Spinal cord (tissue), 10 donors: ENCODE measurements around the gene RHCG. TPM values are rescaled to one million over a fixed set of nuclear protein-coding genes. Genes with fewer than 3 reads are reported as not detected.

Experiments
- DNase-seq, 6 donors: peaks; one replicate each; pipeline versions ENCODE4 v3.0.0 to v3.0.0-alpha.2; 2013 to 2015; ENCODE audit warnings: low spot score in 6 of 6, low read depth in 4 of 6
- H3K27ac ChIP-seq: one replicate; pipeline ENCODE4 v1.5.1; 2013; ENCODE audit warnings: low read depth, low read length, control low read depth
- H3K27me3 ChIP-seq: one replicate; pipeline ENCODE4 v1.6.1; 2013; ENCODE audit warnings: low read length; ENCODE audit not compliant: control insufficient read depth, insufficient read depth
- H3K36me3 ChIP-seq: one replicate; pipeline ENCODE4 v1.6.1; 2013; ENCODE audit warnings: low read length; ENCODE audit not compliant: control insufficient read depth, insufficient read depth
- H3K4me1 ChIP-seq: one replicate; pipeline ENCODE4 v1.6.1; 2013; ENCODE audit warnings: low read length; ENCODE audit not compliant: control insufficient read depth, insufficient read depth
- H3K4me3 ChIP-seq: one replicate; pipeline ENCODE4 v1.5.1; 2013; ENCODE audit warnings: low read depth, low read length, control low read depth
- H3K9me3 ChIP-seq: one replicate; pipeline ENCODE4 v1.6.1; 2013; ENCODE audit warnings: low read length; ENCODE audit not compliant: control insufficient read depth, insufficient read depth
- WGBS: methylation state at CpG from one replicate; pipeline ENCODE4 v1.1.5; 2013; ENCODE audit warnings: missing lambda C conversion rate; ENCODE audit not compliant: insufficient coverage; 5-methylcytosine and 5-hydroxymethylcytosine counted together
- polyA plus RNA-seq, 2 donors: library from polyadenylated mRNA; unstranded; fragments of 120-200 nt; gene quantifications; one replicate each; pipeline ENCODE4 v1.2.1, GENCODE V29; 2013; ENCODE audit not compliant: insufficient read length in 2 of 2
- total RNA-seq, 2 donors: library from RNA; depleted of rRNA in 1 of 2; stranded (reverse); fragments of 120-200 nt in 1 of 2; fragments of >200 nt in 1 of 2; gene quantifications; one replicate each; pipeline versions ENCODE4 v1.2.3 to v1.2.4, GENCODE V29; 2013 to 2014
- donor health status: healthy.

RHCG gene
- total and polyA plus RNA-seq, 4 donors = 0.44 to 6.8 (median 1.7) TPM

DNA sequence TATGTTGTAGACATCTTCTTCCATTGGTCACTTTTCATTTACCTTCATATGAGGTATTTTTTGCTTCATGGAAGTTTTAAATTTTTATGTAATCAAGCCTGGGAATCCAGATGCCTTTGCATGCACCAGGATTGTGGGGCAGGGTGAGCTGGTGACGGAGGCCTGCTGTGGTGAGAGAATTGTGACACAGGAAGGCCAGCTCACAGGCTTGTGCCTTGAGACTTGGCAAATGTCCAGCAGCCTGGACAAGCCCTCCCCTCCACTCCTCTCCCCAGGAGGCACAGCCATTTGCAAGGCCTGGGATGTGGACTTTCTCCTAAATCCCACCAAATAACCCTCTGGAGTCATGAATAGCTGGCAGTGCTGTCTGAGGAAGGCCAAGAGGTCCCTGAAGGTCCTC, 67.4 kb downstream of the RHCG start:
- Histone ChIP-seq H3K9me3 (no peaks in the 10 kb centered on the region), H3K4me1 (peaks cover 46% of the 10 kb centered on the region), H3K27me3 (no peaks in the 10 kb centered on the region), H3K27ac (peak overlapping the region; percentile 47), H3K4me3 (no peak overlapping the region), H3K36me3 (peaks cover 8% of the 10 kb centered on the region)
- WGBS = 33% methylated on average over 1 of the region's 1 CpG
- DNase-seq = peak in 2 of 6 donors; percentile 62 to 67

DNA sequence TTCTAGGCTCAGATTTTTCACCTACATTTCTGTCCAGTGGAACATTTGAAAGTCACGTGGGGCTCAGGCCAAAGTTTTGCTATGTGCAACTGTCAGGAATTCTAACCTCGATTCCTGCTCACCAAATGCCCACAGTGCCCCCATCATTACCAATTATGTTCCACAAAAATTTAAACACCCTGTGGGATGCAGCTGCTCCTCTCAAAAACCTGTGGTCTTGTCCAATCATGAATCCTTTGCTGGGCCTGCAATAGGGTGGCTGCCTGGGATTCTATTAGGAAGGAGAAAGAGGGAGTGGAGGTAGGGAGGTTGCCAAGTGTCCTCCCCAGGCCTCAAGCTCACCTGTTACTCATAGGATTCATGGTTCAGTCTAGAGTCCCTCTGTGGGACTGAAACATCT, 68.1 kb downstream of the RHCG start:
- Histone ChIP-seq H3K36me3 (peaks cover 8% of the 10 kb centered on the region), H3K4me3 (no peak overlapping the region), H3K27ac (no peak overlapping the region), H3K4me1 (peaks cover 42% of the 10 kb centered on the region), H3K27me3 (no peaks in the 10 kb centered on the region), H3K9me3 (no peaks in the 10 kb centered on the region)
- no peak for DNase-seq
- 67% methylated on average over 2 of the region's 2 CpGs for WGBS

DNA sequence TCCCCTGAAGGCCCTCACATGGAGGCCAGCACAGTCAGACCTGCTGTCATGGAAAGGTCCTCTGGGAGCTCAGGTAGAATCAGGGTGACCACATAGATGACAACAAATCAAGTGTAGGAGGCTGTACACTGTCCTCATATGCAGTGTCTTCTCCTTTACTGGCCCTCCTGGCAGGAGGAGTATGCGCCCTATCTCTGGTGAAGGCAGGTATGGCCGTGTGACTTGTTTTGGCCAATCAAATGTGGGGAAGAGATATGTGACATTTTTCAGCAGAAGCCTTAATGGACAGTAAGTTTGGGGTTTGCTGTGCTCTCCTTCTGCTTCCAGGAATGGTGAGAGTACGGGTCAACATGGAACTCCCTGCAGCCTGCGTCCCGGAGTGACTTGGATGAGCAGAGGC, 69.9 kb downstream of the RHCG start:
- H3K9me3 ChIP-seq = no peaks in the 10 kb centered on the region
- no peaks in the 10 kb centered on the region for H3K27me3 ChIP-seq
- H3K27ac ChIP-seq = no peak overlapping the region
- peaks cover 31% of the 10 kb centered on the region for H3K4me1 ChIP-seq
- DNase-seq = no peak
- peaks cover 10% of the 10 kb centered on the region for H3K36me3 ChIP-seq
- WGBS = 84% methylated on average over 2 of the region's 5 CpGs
- no peak overlapping the region for H3K4me3 ChIP-seq

DNA sequence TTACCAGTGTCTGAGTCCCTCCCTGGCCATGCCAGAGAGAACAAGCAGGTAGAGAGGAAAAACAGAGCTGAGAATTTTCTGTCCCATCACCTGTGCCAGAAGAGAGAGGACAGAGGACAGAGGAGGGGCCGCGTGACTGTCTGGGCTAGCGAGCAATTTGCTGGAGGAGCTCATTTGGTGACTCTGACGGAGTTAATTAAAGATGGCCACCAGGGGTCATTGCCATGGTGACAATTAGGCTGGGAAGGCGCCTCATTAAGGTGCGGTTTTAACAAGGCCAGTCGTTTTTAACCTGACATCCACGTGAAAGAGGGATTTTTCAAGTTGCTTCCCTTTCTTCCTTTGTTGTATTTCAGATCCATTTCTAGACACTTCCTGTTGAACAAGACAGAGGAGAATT, 72.4 kb downstream of the RHCG start:
- H3K36me3 ChIP-seq = peaks cover 18% of the 10 kb centered on the region
- no peak overlapping the region for H3K27ac ChIP-seq
- 10% methylated on average over 7 of the region's 8 CpGs for WGBS
- H3K27me3 ChIP-seq = no peaks in the 10 kb centered on the region
- peaks cover 17% of the 10 kb centered on the region for H3K4me1 ChIP-seq
- H3K9me3 ChIP-seq = no peaks in the 10 kb centered on the region
- DNase-seq = peak in 1 of 6 donors; percentile 78
- H3K4me3 ChIP-seq = no peak overlapping the region

Other genes starting within 250 kb of the RHCG start
- gene POLG, start 161.8 kb downstream of the RHCG start, total RNA-seq = 10 to 100 TPM; 26.9 to 48.0 TPM
- 10 to 100 TPM; 44.7 to 53.8 TPM for gene POLG, start 161.8 kb downstream of the RHCG start, polyA plus RNA-seq
- gene TICRR, start 78.9 kb upstream of the RHCG start, total RNA-seq = 1 to 10 TPM; 2.0 to 3.3 TPM
- 1 to 10 TPM; 6.6 to 6.8 TPM for gene TICRR, start 78.9 kb upstream of the RHCG start, polyA plus RNA-seq
- 10 to 100 TPM in 1 of 2 donors, 1 to 10 TPM in 1; 5.4 to 11.2 TPM for gene KIF7, start 158.9 kb upstream of the RHCG start, total RNA-seq
- 10 to 100 TPM; 11.5 to 14.7 TPM for gene KIF7, start 158.9 kb upstream of the RHCG start, polyA plus RNA-seq
- under 1 TPM; 0.55 to 0.89 TPM for gene PLIN1, start 182.8 kb upstream of the RHCG start, total RNA-seq
- gene PLIN1, start 182.8 kb upstream of the RHCG start, polyA plus RNA-seq = 1 to 10 TPM in 1 of 2 donors, under 1 TPM in 1; 0.27 to 1.1 TPM
- 10 to 100 TPM; 15.3 to 22.9 TPM for gene PEX11A, start 194.2 kb upstream of the RHCG start, total RNA-seq
- 10 to 100 TPM; 12.7 to 14.7 TPM for gene PEX11A, start 194.2 kb upstream of the RHCG start, polyA plus RNA-seq
- gene WDR93, start 194.2 kb upstream of the RHCG start, total RNA-seq = 1 to 10 TPM in 1 of 2 donors, under 1 TPM in 1; 0.69 to 3.9 TPM
- 1 to 10 TPM; 1.2 to 1.9 TPM for gene WDR93, start 194.2 kb upstream of the RHCG start, polyA plus RNA-seq